Measurements from ENCODE around the gene CLDN19.

The CLDN19 gene

GRCh38 chr1:42741706-42742105 lies 1.7 kb upstream of the CLDN19 start:
- no peak for DNase-seq (ENCODE audit: low read depth)
- TF ChIP-seq CTCF (IDR thresholded peaks at IDR 0.05; ENCODE audit: low read depth, low read length, missing control alignments) = no peak
- in situ Hi-C loops (cut with HindIII; ENCODE audit: low sequenced_read_pairs) = no loop called here
- H3K4me3 ChIP-seq (ENCODE audit: low read depth, low read length) = no peak overlapping the region

GRCh38 chr1:42740851-42741580 lies 980 bp upstream of the CLDN19 start:
- DNase-seq (ENCODE audit: low read depth) = no peak
- no peak for TF ChIP-seq CTCF (IDR thresholded peaks at IDR 0.05; ENCODE audit: low read depth, low read length, missing control alignments)
- in situ Hi-C loops (cut with HindIII; ENCODE audit: low sequenced_read_pairs) = no loop called here
- no peak overlapping the region for H3K4me3 ChIP-seq (ENCODE audit: low read depth, low read length)

GRCh38 chr1:42738678-42739226 lies 1.3 kb downstream of the CLDN19 start:
- TF ChIP-seq CTCF (IDR thresholded peaks at IDR 0.05; ENCODE audit: low read depth, low read length, missing control alignments) = no peak
- no peak overlapping the region for H3K4me3 ChIP-seq (ENCODE audit: low read depth, low read length)
- in situ Hi-C loops (cut with HindIII; ENCODE audit: low sequenced_read_pairs) = no loop called here
- no peak for DNase-seq (ENCODE audit: low read depth)

DNA sequence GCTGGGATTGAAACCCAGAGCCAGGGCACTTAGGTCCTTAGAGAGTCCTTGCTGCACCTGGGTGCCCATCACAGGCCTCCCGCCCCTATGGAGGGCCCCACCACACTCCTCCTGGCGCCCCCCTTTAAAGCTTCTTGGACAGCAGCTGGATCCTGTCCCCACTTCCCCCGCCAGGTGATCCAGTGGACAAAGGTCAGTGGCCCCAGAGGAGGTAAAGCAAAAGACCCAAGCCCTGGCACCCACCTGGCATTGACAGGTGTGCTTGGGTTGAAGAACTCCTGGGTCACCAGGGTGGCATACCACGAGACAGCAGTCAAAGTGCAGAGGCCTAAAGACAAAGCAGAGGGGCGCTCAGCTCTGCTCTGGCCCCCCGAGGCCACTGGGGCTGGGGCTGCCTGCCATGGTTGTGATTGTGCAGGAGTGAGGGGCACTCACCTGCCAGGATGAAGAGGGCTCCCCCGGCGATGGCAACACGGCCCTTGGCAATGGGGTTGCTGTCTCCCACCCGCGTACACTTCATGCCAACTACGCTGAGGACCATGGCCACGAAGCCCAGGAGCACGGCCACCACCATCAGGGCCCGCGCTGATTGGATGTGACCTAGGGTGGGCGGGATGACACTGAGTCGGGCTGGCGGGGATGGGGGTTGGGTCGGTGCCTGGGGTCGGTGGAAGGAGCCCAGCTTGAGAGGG lies 1.9 kb downstream of the CLDN19 start:
- no peak overlapping the region for H3K4me3 ChIP-seq (ENCODE audit: low read depth, low read length)
- in situ Hi-C loops (cut with HindIII; ENCODE audit: low sequenced_read_pairs) = no loop called here
- no peak for TF ChIP-seq CTCF (IDR thresholded peaks at IDR 0.05; ENCODE audit: low read depth, low read length, missing control alignments)

DNA sequence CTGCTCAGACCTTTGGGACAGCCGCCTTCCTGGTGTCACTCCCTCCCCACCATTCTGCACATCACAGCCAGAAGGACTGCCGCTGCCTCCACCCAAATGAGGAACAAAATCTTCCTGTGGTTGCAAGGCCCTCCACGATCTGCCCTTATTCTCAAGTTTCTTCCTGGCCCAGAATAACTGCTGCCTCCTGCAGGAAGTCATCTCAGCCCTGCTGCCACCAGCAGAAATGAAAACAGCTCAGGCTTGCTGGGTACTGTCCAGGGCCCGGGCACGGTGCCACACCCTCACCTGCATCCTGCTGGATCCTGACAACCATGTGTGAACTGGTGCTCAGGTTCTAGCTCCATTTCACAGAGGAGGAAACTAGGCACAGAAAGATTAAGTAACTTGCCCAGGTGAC lies 2.8 kb downstream of the CLDN19 start:
- in situ Hi-C loops (cut with HindIII; ENCODE audit: low sequenced_read_pairs) = no loop called here
- no peak overlapping the region for H3K4me3 ChIP-seq (ENCODE audit: low read depth, low read length)
- TF ChIP-seq CTCF (IDR thresholded peaks at IDR 0.05; ENCODE audit: low read depth, low read length, missing control alignments) = no peak
- no peak for DNase-seq (ENCODE audit: low read depth)

More for the DNA sequence above, 1.9 kb downstream of the CLDN19 start:
- no peak for DNase-seq (ENCODE audit: low read depth)

- no peak for TF ChIP-seq CTCF (IDR thresholded peaks at IDR 0.05; ENCODE audit: low read depth, low read length, missing control alignments)
- no peak overlapping the region for H3K4me3 ChIP-seq (ENCODE audit: low read depth, low read length)
- DNase-seq (ENCODE audit: low read depth) = no peak
- in situ Hi-C loops (cut with HindIII; ENCODE audit: low sequenced_read_pairs) = no loop called here
Measured at GRCh38 chr1:42736571-42737200, 3.4 kb downstream of the CLDN19 start.
